RWPE2 (cell line): Measurements from ENCODE around the gene PAX6.

ENCODE experiments used
- ATAC-seq: fragments of 200-7000 bp; cut with Tn5 transposase; 3 replicates; pipeline ENCODE4 v1.9.1; 2021; ENCODE audit warnings: low read depth
- DNase-seq: peaks from one replicate; pipeline ENCODE4 v3.0.0-alpha.2; 2020; ENCODE audit warnings: low spot score
- H3K27ac ChIP-seq: fragments of 450-650 bp; 2 replicates; pipeline ENCODE4 v1.5.1; 2017; ENCODE audit warnings: mild to moderate bottlenecking; ENCODE audit not compliant: poor library complexity, severe bottlenecking
- H3K27me3 ChIP-seq: fragments of 250-450 bp; sonication (Bioruptor Pico); 2 replicates; pipeline ENCODE4 v1.5.1; 2021; ENCODE audit warnings: mild to moderate bottlenecking, moderate library complexity; ENCODE audit not compliant: insufficient read depth, poor library complexity, severe bottlenecking
- H3K36me3 ChIP-seq: fragments of 250-450 bp; sonication (Bioruptor Pico); 2 replicates; pipeline ENCODE4 v1.5.1; 2020; ENCODE audit warnings: low read depth, mild to moderate bottlenecking, moderate library complexity
- H3K4me1 ChIP-seq: fragments of 250-450 bp; sonication (Bioruptor Pico); 2 replicates; pipeline ENCODE4 v1.5.1; 2021; ENCODE audit warnings: mild to moderate bottlenecking, moderate library complexity; ENCODE audit not compliant: insufficient read depth, poor library complexity, severe bottlenecking
- H3K4me3 ChIP-seq: fragments of 250-450 bp; sonication (Bioruptor Pico); 2 replicates; pipeline ENCODE4 v1.5.1; 2021; ENCODE audit warnings: mild to moderate bottlenecking, moderate library complexity; ENCODE audit not compliant: severe bottlenecking
- H3K9me3 ChIP-seq: fragments of 250-450 bp; sonication (Bioruptor Pico); 2 replicates; pipeline ENCODE4 v1.5.1; 2021; ENCODE audit warnings: mild to moderate bottlenecking, moderate library complexity; ENCODE audit not compliant: severe bottlenecking
- CTCF ChIP-seq: fragments of 450-650 bp; IDR thresholded peaks from one replicate; pipeline ENCODE4 v1.5.1; 2017; ENCODE audit warnings: mild to moderate bottlenecking, moderate library complexity; ENCODE audit not compliant: poor library complexity, severe bottlenecking

Gene PAX6

GRCh38 chr11:31825838-31826484 is 14.8 kb upstream of the PAX6 start:
- no peak for TF ChIP-seq CTCF
- H3K27me3 ChIP-seq: peaks cover 100% of the 10 kb centered on the region
- H3K27ac ChIP-seq: no peak overlapping the region
- 0 out of 3 replicates have a peak, but pooled peaks have one; percentile 13 for ATAC-seq
- no peaks in the 10 kb centered on the region for H3K4me1 ChIP-seq
- no peak for DNase-seq
- H3K9me3 ChIP-seq: no peaks in the 10 kb centered on the region
- no peak overlapping the region for H3K4me3 ChIP-seq
- H3K36me3 ChIP-seq: no peaks in the 10 kb centered on the region

DNA sequence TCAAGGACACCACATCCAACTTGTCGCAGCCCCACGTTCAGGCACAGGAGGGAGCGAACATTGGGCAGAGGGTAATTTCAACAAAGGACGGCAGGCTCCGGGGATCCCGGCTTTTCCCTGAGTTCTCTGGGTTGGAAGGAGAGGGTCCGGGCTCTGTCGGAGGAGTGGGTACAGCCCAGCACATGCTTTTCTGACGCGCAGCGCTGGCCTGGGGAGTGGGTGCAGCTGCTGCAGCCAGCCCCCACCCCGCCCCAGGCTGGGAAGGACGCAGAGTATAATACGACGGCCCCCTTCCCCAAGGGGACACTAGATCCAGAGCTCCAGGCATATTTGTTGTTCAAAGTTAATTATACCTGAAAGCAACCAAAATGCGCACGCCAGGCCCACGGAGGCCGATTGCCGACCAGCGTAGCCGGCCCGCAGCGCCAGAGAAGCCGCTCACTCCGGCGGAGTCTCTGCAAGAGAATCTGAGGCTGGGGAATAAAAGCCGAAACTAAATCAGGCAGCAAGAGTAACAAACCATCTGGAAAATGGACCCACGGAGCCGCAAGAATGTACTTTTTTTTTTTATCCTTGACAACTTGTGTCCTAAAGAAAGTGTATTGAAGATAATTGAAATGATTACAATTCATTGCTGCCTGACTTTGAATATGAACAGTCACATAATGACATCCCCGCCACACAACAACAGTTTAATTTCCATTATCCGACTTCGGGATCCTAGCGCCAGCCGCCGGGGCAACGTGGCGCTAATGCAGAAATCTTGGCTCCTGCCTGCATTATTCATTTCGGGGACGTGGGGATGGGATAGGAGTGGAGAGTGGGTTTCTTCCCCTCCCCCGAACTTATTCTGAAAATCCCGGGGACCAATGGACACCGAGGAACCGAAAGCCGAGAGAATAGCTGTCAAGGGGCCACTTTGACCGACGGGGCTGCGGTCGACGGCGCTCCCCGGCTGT is 14.0 kb upstream of the PAX6 start:
- Histone ChIP-seq H3K27ac (no peak overlapping the region), H3K4me1 (no peaks in the 10 kb centered on the region), H3K9me3 (no peaks in the 10 kb centered on the region), H3K4me3 (no peak overlapping the region), H3K27me3 (peaks cover 100% of the 10 kb centered on the region), H3K36me3 (no peaks in the 10 kb centered on the region)
- ATAC-seq: no peak
- TF ChIP-seq CTCF: no peak
- no peak for DNase-seq

DNA sequence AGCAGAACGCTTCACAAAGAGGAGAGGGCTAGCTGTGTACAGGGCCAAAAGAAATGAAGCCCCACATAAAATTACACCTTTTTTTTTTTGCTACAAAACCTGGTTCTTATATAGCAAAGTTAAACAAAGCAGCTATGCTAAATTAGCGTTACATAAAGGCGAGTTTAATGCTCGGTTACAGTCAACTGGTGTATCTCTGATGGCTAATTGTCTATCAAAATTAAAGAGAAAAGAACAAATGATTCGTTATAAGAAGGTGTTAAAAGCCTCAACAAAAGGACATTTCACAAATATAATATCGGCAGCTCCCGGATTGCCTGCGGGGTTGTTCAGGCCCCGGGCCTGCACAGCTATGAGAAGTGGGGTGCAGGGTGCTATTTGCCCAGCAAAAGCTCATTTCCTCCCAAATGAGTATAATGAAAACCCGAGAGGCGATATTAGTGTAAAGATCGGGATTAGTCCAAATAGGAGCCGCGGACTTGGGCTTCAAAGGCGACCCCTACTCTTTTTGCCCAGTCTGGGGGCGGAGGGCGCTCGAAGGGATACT is 13.3 kb upstream of the PAX6 start:
- H3K27me3 ChIP-seq: peaks cover 100% of the 10 kb centered on the region
- no peaks in the 10 kb centered on the region for H3K36me3 ChIP-seq
- H3K27ac ChIP-seq: no peak overlapping the region
- DNase-seq (no peak), ATAC-seq (no peak)
- no peaks in the 10 kb centered on the region for H3K4me1 ChIP-seq
- TF ChIP-seq CTCF: no peak
- H3K9me3 ChIP-seq: no peaks in the 10 kb centered on the region
- no peak overlapping the region for H3K4me3 ChIP-seq

- Histone ChIP-seq H3K27ac (no peak overlapping the region), H3K9me3 (no peaks in the 10 kb centered on the region), H3K36me3 (no peaks in the 10 kb centered on the region), H3K27me3 (peaks cover 99% of the 10 kb centered on the region), H3K4me3 (no peak overlapping the region), H3K4me1 (no peaks in the 10 kb centered on the region)
- ATAC-seq (no peak), DNase-seq (no peak)
- TF ChIP-seq CTCF: no peak
Observed at GRCh38 chr11:31823644-31824331, 12.7 kb upstream of the PAX6 start.
